ENCODE measurements around the gene ADCY5. TPM values are rescaled to one million over a fixed set of nuclear protein-coding genes. Genes with fewer than 3 reads are reported as not detected.

ADCY5 gene
- total RNA-seq, 1 experiment from 2014 or later, result 1.4 TPM

DNA sequence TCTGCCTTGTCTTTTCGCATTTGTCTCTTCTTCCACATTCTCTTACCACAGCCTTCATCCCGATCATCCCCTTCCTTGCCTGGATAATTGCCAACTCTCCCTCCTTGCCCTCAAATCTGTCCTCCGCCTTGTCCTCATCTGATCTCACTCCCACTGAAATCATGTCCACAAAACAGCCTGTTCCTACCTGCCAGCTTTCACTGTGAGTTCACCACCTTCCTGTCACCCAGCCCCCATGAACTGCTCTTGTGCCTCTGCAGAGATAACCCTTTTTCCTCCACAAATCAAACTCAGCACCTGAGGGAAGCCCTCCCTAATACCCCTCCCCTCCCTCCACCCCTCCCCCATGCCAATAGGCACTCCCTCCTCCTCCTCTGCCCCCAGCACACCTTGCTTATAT is 4.8 kb upstream of the ADCY5 start:
- BruUV-seq (replicated peaks), result no TSS peak
- Histone ChIP-seq H3K4me3 (ENCODE audit: low read depth in 2 of 2, low read length in 2 of 2) (no peak overlapping the region), H3K4me1 (ENCODE audit: control insufficient read depth, insufficient read depth, low read length) (no peaks in the 10 kb centered on the region; the same call in 1 of the 2 replicates), H3K36me3 (ENCODE audit: control insufficient read depth, insufficient read depth, low read length) (no peaks in the 10 kb centered on the region), H3K27ac (ENCODE audit: low read length) (no peak overlapping the region), H3K27me3 (ENCODE audit: control insufficient read depth, insufficient read depth, low read length) (peaks cover 22% of the 10 kb centered on the region), H3K9me3 (ENCODE audit: control insufficient read depth, insufficient read depth, low read depth, low read length) (no peaks in the 10 kb centered on the region)
- ChIA-PET CTCF (no interaction called here), POLR2A (no interaction called here)
- intact Hi-C loops (cut with micrococcal nuclease; ENCODE audit: unreplicated experiment), result no loop called here
- ATAC-seq (no peak), DNase-seq (ENCODE audit: low read depth, low spot score) (no peak)
- TF ChIP-seq, protein P1, sequence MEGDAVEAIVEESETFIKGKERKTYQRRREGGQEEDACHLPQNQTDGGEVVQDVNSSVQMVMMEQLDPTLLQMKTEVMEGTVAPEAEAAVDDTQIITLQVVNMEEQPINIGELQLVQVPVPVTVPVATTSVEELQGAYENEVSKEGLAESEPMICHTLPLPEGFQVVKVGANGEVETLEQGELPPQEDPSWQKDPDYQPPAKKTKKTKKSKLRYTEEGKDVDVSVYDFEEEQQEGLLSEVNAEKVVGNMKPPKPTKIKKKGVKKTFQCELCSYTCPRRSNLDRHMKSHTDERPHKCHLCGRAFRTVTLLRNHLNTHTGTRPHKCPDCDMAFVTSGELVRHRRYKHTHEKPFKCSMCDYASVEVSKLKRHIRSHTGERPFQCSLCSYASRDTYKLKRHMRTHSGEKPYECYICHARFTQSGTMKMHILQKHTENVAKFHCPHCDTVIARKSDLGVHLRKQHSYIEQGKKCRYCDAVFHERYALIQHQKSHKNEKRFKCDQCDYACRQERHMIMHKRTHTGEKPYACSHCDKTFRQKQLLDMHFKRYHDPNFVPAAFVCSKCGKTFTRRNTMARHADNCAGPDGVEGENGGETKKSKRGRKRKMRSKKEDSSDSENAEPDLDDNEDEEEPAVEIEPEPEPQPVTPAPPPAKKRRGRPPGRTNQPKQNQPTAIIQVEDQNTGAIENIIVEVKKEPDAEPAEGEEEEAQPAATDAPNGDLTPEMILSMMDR (IDR thresholded peaks at IDR 0.05), result no peak
- TF ChIP-seq POLR2AphosphoS5 (IDR thresholded peaks at IDR 0.05; ENCODE audit: low read depth, low read length), result no peak
- no peak for TF ChIP-seq TCF7L2 (IDR thresholded peaks at IDR 0.05; ENCODE audit: low read depth, low read length)
- TF ChIP-seq SIN3A (IDR thresholded peaks at IDR 0.05; ENCODE audit: borderline replicate concordance, insufficient read depth, low read depth, low read length), result no peak
- TF ChIP-seq, protein P2, sequence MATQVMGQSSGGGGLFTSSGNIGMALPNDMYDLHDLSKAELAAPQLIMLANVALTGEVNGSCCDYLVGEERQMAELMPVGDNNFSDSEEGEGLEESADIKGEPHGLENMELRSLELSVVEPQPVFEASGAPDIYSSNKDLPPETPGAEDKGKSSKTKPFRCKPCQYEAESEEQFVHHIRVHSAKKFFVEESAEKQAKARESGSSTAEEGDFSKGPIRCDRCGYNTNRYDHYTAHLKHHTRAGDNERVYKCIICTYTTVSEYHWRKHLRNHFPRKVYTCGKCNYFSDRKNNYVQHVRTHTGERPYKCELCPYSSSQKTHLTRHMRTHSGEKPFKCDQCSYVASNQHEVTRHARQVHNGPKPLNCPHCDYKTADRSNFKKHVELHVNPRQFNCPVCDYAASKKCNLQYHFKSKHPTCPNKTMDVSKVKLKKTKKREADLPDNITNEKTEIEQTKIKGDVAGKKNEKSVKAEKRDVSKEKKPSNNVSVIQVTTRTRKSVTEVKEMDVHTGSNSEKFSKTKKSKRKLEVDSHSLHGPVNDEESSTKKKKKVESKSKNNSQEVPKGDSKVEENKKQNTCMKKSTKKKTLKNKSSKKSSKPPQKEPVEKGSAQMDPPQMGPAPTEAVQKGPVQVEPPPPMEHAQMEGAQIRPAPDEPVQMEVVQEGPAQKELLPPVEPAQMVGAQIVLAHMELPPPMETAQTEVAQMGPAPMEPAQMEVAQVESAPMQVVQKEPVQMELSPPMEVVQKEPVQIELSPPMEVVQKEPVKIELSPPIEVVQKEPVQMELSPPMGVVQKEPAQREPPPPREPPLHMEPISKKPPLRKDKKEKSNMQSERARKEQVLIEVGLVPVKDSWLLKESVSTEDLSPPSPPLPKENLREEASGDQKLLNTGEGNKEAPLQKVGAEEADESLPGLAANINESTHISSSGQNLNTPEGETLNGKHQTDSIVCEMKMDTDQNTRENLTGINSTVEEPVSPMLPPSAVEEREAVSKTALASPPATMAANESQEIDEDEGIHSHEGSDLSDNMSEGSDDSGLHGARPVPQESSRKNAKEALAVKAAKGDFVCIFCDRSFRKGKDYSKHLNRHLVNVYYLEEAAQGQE (IDR thresholded peaks at IDR 0.05; ENCODE audit: insufficient read depth in 1 of 2, low read depth in 2 of 2, low read length in 1 of 2), result no peak
- in situ Hi-C loops (cut with HindIII; ENCODE audit: low pct_unique_long_range_greater_than_20kb, low sequenced_read_pairs), result no loop called here

DNA sequence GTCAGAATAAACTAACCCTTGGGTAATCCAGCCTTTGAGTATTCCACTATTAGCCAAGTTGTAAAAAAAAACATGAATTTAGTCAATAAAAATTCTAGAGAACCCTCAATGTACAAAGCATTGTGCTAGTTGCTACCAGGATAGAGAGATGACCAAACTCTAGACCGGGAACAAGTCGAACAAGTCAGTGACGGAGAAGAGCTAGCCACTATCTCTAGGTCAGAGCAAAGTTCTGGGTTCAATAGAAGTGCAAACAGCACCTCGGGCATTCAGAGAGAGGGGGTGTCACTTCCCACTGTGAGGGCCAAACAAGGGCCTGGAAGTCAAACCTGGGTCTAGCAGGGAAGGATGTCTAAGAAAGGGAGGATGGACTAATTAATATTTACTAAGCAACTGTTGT is 2.3 kb upstream of the ADCY5 start:
- DNase-seq (ENCODE audit: low read depth, low spot score), result no peak
- no peak for TF ChIP-seq POLR2AphosphoS5 (IDR thresholded peaks at IDR 0.05; ENCODE audit: low read depth, low read length)
- no peak for TF ChIP-seq SIN3A (IDR thresholded peaks at IDR 0.05; ENCODE audit: borderline replicate concordance, insufficient read depth, low read depth, low read length)
- TF ChIP-seq, protein P1 (IDR thresholded peaks at IDR 0.05), result no peak
- TF ChIP-seq TCF7L2 (IDR thresholded peaks at IDR 0.05; ENCODE audit: low read depth, low read length), result no peak
- TF ChIP-seq, protein P2 (IDR thresholded peaks at IDR 0.05; ENCODE audit: insufficient read depth in 1 of 2, low read depth in 2 of 2, low read length in 1 of 2), result no peak
- peaks cover 21% of the 10 kb centered on the region for H3K27me3 ChIP-seq (ENCODE audit: control insufficient read depth, insufficient read depth, low read length)
- POLR2A ChIA-PET, result no interaction called here
- intact Hi-C loops (cut with micrococcal nuclease; ENCODE audit: unreplicated experiment) (loop anchor here (2.0 kb wide), 1 partner anchor 14 kb away; no protein-coding TSS in a partner anchor), in situ Hi-C loops (cut with HindIII; ENCODE audit: low pct_unique_long_range_greater_than_20kb, low sequenced_read_pairs) (no loop called here)
- CTCF ChIA-PET, result no interaction called here
- no peaks in the 10 kb centered on the region for H3K9me3 ChIP-seq (ENCODE audit: control insufficient read depth, insufficient read depth, low read depth, low read length)
- ATAC-seq, result no peak
- no peaks in the 10 kb centered on the region; the same call in 1 of the 2 replicates for H3K4me1 ChIP-seq (ENCODE audit: control insufficient read depth, insufficient read depth, low read length)
- H3K4me3 ChIP-seq (ENCODE audit: low read depth in 2 of 2, low read length in 2 of 2), result no peak overlapping the region
- BruUV-seq (replicated peaks), result no TSS peak
- H3K36me3 ChIP-seq (ENCODE audit: control insufficient read depth, insufficient read depth, low read length), result no peaks in the 10 kb centered on the region
- H3K27ac ChIP-seq (ENCODE audit: low read length), result no peak overlapping the region

Data from Panc1 (cell line).